ENCODE measurements around the gene TMEM229B. TPM values are rescaled to one million over a fixed set of nuclear protein-coding genes. Genes with fewer than 3 reads are reported as not detected.
A peak's percentile ranks its signal among the peaks of the same experiment; 100 is the strongest.

Gene TMEM229B
- total RNA-seq, 1 donor from 2014 or later, result 1.4 TPM

DNA sequence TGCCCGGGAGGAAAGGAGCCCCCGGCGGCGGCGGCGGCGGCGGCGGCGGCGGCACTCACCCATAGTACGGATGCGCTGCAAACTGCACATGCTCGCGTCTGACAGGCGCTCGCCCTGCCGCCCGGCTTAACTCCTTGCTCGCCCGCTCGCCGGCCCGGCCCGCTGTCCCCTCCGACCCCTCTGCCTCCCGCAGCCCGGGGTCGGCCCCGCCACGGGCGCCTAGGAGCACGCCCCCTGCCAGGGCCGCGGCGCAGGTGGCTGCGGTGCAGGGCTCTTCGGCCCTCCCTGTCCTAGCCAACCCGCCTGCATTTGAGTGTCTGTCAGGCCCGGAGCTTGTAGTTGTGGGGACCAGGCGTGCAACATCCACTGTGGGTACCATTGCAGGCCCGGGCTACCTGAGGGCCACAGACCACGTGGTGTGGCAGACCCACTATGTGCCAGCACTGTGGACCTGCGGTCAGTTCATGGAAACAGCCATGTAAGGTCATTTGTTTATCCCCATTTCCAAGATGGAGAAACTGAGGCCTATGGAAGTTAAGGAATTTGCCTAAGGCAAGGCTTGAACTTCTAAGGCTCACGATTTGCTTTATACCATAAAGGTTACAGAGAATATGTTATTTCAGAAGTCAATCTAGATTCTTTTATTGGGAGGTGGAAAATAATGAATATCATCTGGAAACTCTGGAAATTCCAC, 27.0 kb upstream of the TMEM229B start:
- no peak for DNase-seq (ENCODE audit: low read depth)

- peak; percentile 22 for DNase-seq (ENCODE audit: low read depth)
Observed at GRCh38 chr14:67514650-67515385, 26.3 kb upstream of the TMEM229B start.

- DNase-seq (ENCODE audit: low read depth), result no peak
Observed at GRCh38 chr14:67514203-67514607, 25.7 kb upstream of the TMEM229B start.

DNA sequence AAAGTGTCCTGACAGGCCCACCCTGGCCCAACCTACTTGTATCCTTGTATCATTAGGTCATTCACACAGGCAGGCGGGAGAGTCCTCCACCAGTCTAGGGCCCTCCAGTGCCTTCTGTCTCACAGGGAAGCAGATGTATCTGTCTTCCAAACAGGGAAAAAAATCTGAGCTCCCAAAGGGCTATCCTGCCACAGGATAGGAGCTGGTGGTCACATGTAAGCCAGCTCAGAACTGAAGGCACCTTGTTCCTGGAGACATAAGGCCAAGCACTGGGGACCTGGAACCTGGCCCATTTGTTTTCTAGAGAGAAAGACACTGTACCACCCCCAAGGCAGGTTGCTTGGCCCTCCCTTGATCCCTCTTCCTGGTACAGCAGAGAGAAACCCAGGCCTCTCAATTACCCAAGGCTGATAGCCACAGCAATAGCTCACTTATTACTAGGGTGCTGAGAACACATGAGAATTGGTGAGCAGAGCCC, 25.1 kb upstream of the TMEM229B start:
- no peak for DNase-seq (ENCODE audit: low read depth)

- DNase-seq (ENCODE audit: low read depth), result no peak
Observed at GRCh38 chr14:67512463-67513310, 24.2 kb upstream of the TMEM229B start.

DNA sequence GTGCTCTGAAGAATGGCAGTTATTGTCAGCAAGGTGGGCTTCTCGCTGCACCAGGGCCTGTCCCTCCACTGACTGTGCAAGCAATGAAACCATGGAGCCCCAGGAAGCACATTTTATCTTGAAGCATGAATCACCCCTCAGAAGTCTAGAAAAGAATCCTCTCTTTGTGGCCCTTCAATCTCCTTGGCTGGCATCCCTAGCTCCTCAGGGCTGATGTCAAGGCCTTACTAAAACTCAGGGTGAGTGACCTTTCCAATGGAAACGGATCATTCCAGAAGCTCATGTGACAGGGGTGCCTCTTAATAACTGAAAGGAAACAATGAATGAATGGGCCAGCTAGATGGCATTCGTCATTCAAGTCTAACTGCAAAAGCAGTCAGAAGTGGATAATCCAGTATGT, 22.3 kb upstream of the TMEM229B start:
- no peak for DNase-seq (ENCODE audit: low read depth)

GRCh38 chr14:67510121-67510520, 21.6 kb upstream of the TMEM229B start:
- DNase-seq (ENCODE audit: low read depth), result no peak

DNA sequence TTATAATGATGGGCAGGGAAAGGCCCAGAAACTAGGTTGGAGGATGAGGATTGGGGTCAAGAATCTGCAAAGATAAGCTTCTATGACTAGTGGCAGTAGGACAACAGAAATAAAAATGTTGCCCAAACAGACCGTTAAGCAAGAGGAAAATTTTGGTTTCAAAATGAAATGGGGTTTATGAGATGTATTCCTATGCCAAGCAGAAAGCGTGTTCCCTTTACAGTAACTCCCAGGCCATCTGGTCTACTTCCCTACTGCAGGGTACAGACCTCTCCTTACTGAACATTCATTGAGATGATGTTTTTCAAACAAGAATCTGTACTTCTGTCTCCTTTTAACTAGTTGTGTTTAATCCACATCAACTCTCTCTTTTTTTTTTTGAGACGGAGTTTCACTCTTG, 20.4 kb upstream of the TMEM229B start:
- DNase-seq (ENCODE audit: low read depth), result no peak

GRCh38 chr14:67505254-67505653, 16.7 kb upstream of the TMEM229B start:
- no peak for DNase-seq (ENCODE audit: low read depth)

DNA sequence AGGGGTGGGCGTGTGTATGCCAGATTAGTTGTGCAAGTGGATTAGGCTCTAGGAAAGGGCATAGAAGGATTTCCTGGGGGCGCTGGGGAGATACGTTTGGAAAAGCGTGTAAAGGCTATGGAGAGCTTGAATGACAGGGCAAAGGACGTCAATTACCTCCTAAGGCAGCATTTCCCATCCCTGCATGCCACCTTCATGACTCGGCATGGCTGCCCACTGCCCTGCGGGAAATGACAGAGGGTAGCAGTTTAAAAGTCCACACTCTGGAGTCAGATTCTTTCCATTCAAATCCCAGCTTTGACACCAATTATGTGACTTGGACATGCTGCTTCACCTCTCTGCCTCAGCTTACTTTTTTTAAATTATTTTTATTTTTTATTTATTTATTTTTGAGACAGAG, 14.8 kb upstream of the TMEM229B start:
- DNase-seq (ENCODE audit: low read depth), result no peak

- DNase-seq (ENCODE audit: low read depth), result no peak
Observed at GRCh38 chr14:67502867-67503266, 14.3 kb upstream of the TMEM229B start.

- DNase-seq (ENCODE audit: low read depth), result no peak
Observed at GRCh38 chr14:67501670-67502069, 13.1 kb upstream of the TMEM229B start.

- no peak for DNase-seq (ENCODE audit: low read depth)
Observed at GRCh38 chr14:67500981-67501380, 12.5 kb upstream of the TMEM229B start.

DNA sequence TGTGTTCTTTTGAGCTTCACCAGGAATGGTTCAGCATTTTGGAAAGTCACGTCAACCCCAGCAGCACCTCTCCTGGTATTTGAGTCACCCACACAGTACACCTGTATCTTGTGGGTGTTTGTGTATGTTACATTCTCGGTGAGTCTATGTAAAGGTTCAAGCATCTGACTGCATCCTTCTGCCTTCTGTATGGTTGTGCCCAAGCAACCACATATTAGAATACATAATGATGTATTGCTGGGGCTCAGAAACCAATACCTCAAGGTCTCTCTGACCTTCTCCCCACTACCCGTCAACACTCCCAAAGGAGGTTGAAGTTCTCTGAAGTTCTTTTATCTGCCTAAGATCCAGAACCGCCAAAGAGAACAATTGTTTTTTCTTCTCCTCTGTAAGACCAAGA, 9.2 kb upstream of the TMEM229B start:
- no peak for DNase-seq (ENCODE audit: low read depth)

GRCh38 chr14:67497216-67497615, 8.7 kb upstream of the TMEM229B start:
- no peak for DNase-seq (ENCODE audit: low read depth)

DNA sequence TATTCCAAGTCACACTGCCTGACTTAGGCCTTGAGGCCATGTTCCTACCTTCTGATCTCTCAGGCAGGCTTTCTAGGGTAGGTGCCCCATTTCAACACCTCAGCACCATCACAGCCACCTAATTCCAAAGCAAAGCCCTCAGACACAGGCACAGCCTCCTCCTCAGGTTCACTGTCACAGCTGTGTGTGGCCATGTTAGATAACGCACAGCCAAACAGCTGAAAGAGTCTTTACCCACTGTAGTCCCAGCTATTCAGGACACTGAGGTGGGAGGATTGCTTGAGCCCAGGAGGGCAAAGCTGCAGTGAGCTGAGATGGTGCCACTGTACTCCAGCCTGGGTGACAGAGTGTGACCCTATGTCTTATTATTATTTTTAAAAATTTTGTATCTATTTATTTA, 7.3 kb upstream of the TMEM229B start:
- no peak for DNase-seq (ENCODE audit: low read depth)

DNA sequence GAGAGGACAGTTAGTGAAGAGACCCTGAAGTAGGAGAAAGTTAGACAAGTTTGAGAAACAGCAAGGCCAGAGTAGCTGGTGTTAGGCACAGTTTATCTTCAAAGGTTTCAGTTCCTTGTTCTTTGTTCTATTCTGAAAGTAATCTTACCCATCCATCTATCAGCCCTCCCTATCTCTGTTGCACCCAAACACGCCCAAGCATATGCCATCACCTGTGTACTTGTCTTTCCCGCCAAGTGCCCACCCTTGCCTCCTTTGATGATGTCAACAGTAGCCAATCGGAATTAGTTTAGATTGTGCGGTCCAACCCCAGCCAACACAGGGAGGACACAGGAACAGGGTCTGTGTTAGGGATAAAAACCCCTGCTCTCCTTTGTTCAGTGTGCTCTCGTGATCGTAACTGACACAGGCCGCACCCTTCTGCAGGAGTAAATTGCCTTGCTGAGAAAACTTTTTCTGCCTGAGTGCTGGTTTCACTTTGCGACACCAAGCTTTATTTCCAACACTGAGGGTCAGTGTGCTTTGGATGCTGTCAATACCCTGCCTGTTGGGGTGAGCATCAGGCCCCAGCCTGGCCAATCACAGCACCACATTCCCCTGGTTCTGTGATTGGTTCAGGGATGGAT, 4.7 kb upstream of the TMEM229B start:
- DNase-seq (ENCODE audit: low read depth), result no peak

GRCh38 chr14:67492538-67492937, 4.0 kb upstream of the TMEM229B start:
- DNase-seq (ENCODE audit: low read depth), result no peak

GRCh38 chr14:67491741-67492507, 3.4 kb upstream of the TMEM229B start:
- peak; percentile 40 for DNase-seq (ENCODE audit: low read depth)

DNA sequence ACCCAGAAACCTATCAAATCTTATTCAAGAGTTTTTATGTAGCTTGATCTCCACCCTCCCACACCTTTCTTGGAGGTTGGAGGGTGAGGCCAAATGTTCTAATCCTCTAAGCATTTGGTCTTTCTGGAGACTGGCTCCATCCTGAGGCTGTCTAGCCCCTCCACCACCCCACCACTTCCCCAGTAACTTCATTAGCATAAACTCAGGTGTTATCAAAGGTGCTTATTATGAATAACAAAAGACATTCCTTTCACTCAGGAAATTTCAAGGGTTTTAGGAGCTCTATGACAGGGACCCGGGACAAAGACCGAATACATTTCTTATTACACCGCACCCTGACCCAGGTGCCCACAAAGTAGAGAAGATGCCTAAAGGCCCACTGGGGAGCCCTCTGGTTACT, 2.8 kb upstream of the TMEM229B start:
- no peak for DNase-seq (ENCODE audit: low read depth)

- DNase-seq (ENCODE audit: low read depth), result no peak
Observed at GRCh38 chr14:67490196-67490595, 1.7 kb upstream of the TMEM229B start.
